ENCODE data around the gene DPH3.

Gene DPH3

DNA sequence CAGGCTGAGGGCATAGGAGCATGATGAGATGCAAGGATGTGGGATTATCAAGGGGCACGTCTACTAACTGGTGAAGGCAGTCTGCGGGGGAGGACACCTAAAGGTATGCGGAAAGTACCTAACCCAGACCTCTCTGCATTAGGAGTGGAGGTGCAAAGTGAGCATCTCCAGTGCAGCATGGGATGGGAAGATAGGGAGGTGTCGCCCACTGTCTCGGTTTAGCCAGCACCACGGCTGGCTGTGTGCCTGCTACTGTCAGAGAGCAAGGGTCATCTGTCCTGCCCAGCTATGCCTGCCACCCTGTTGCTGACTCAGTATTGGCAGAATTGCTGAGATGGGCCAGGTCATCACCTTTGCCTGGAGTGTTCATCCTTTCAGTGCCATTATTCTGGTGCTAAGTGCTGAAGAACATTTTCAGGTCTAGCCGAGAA, 40.4 kb upstream of the DPH3 start:
- DNase-seq (ENCODE audit: low read depth) = no peak
- TF ChIP-seq CTCF (conservative IDR thresholded peaks at IDR 0.05; ENCODE audit: low read depth, low read length) = no peak
- no peak overlapping the region for H3K4me3 ChIP-seq (ENCODE audit: low read length)

DNA sequence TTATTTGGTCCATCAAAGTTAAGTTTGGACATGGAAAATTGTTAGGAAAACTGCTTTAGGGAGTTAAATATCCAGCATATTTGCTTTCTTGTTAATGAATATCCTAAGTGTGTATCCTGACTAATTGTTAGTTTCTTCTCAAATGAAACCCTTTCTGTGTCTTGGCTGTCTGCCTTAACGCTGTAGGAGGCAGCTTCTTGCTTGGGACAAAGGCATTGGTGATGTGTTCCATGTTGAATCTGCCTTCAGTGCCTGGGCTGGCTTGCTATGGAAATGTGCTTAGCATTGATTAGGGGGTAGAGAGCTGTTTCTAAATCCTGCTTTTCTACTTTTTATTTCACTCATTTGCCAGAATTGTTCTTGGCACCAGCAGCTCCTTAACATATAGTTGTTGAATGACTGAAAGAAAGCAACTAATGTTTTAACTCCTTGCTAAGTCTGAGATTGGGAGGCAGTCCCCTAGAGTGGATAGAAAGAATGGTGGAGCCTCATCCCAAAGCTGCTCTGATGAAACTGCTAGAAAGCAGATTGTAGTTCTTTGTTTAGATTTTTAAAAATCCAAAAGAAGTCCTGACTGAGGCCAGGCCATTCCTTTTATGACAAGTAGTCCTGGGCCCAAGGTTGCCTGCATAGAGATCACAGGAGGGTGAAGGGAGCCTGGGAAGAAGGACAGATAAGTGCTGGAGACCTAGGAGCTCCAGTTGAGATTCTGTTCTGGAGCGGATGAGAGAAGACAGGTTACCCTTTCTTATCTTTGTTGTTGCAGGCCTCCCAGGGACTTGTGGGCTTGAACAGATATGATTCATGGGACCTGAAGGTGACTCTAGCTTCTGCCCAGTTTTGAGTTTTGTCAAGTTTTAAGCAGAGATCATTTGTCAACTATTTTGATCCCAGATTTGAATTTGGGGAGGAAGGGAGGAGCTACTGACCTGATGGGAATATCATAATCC, 39.6 kb upstream of the DPH3 start:
- H3K4me3 ChIP-seq (ENCODE audit: low read length) = no peak overlapping the region
- TF ChIP-seq CTCF (conservative IDR thresholded peaks at IDR 0.05; ENCODE audit: low read depth, low read length) = no peak
- no peak for DNase-seq (ENCODE audit: low read depth)

GRCh38 chr3:16303037-16303575, 38.4 kb upstream of the DPH3 start:
- H3K4me3 ChIP-seq (ENCODE audit: low read length) = no peak overlapping the region
- no peak for DNase-seq (ENCODE audit: low read depth)
- TF ChIP-seq CTCF (conservative IDR thresholded peaks at IDR 0.05; ENCODE audit: low read depth, low read length) = no peak

DNA sequence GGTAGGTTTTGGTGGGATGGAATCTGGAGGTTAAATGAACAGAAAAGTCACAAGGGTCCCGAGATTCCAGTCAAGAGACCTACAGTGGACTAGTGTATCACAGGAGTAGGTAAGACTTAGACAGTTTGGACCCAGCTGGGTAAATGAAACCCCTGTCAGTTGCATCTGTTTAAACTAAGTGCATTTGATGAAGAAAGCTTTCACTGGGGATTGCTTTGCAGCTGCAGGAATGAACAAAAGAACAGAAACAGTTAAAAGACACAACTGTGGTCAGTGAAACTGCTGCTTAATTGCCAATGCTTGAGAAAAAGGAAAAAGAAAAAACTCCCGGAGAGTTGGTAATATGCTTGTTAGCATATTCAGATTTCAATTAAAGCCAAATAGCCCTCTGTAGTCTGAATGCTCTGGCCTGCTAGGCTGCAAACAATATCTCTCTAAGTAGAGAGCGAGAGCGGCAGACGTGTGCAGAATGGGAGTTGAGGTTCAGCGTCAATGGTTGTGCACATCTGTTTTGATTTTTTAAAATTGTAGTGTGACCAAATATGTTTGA, 37.4 kb upstream of the DPH3 start:
- no peak for DNase-seq (ENCODE audit: low read depth)
- no peak for TF ChIP-seq CTCF (conservative IDR thresholded peaks at IDR 0.05; ENCODE audit: low read depth, low read length)
- H3K4me3 ChIP-seq (ENCODE audit: low read length) = no peak overlapping the region

DNA sequence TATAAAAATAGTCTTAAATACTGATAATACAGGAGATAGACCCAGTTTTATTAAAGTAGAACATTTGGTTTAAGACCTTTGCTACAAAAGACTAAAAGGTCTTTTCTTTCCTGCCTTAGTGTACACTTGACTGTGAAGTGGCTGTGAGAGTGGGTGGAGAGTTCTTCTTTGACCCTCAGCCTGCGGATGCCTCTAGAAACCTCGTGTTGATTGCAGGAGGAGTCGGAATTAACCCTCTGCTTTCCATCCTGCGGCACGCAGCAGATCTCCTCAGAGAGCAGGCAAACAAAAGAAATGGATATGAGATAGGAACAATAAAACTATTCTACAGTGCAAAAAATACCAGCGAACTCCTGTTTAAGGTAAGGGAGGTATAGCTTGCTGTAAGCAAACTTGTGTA, 36.8 kb upstream of the DPH3 start:
- TF ChIP-seq CTCF (conservative IDR thresholded peaks at IDR 0.05; ENCODE audit: low read depth, low read length) = no peak
- DNase-seq (ENCODE audit: low read depth) = no peak
- H3K4me3 ChIP-seq (ENCODE audit: low read length) = no peak overlapping the region

- no peak for DNase-seq (ENCODE audit: low read depth)
- no peak for TF ChIP-seq CTCF (conservative IDR thresholded peaks at IDR 0.05; ENCODE audit: low read depth, low read length)
- no peak overlapping the region for H3K4me3 ChIP-seq (ENCODE audit: low read length)
These were observed 36.2 kb upstream of the DPH3 start for GRCh38 chr3:16300881-16301359.
